DMS79 treated with DMSO at 0.1 percent for 48 hours (cell line): ENCODE data around the gene ATRNL1.

ENCODE experiments used
- DNase-seq: peaks from one replicate; lab custom pipeline; 2025; lab: John Stamatoyannopoulos, UW

Gene ATRNL1

GRCh38 chr10:115093286-115093775, at the start of gene ATRNL1:
TSS of gene ATRNL1 (plus strand) at chr10:115093365. CDS start at chr10:115093751, 386 bp downstream.
- DNase-seq, result no peak

DNA sequence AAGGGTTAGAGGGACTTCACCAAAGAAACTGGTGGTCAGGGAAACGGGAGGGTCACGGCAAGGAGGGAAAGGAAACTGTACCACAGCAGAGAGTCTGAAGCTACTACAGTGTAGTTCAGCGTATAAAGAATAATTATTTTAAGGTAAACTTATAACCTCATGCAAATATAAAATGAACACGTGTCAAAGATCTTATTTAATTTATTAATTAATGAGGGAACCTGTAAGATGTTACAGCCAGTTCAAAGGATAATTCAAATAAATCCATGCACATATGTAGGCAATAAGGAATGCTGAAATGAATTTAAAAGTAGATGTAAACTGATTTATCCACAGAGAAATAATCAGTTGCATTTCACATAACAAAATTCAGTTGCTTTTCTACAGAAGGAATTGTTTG, 49.4 kb upstream of the ATRNL1 start:
- no peak for DNase-seq

DNA sequence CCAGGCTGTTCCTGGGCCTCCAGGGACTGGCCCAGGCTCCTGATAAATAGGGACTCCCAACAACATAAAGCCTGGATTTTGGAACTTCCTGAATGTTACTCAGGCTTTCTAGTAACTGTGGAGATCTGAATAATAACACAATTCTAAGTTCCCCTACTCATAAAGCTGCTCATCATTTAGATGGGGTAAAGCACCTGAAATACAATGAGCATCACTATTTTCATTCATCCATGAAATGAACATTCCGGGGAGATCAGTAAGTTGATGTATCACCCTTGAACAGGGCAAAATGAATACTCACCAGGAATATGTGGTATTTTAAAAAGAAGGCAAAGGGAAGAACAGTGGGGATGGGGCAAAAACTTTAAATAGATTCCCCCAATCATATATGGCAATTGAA, 48.3 kb upstream of the ATRNL1 start:
- DNase-seq, result no peak

- no peak for DNase-seq
Observed at GRCh38 chr10:115045499-115045898, 47.7 kb upstream of the ATRNL1 start.

GRCh38 chr10:115046686-115047236, 46.4 kb upstream of the ATRNL1 start:
- no peak for DNase-seq

DNA sequence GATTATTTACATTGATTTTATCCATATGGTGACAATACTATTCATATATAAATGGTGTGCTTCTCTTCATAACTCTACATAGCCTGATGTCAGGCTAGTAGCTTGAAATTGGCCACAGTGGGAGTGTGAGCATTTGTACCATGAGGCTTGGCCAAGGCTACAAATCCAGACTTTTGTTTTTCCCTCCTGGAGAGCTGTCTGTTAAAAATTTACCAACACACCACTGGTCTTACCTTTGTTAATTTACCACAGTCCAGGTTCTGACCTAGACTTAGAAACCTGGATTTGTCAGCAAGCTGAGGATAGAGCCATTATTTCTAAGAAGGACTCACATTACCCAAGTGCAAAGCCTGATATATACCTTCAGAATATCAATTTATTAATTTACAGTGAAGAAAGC, 45.5 kb upstream of the ATRNL1 start:
- no peak for DNase-seq

GRCh38 chr10:115049318-115049717, 43.8 kb upstream of the ATRNL1 start:
- DNase-seq, result no peak

DNA sequence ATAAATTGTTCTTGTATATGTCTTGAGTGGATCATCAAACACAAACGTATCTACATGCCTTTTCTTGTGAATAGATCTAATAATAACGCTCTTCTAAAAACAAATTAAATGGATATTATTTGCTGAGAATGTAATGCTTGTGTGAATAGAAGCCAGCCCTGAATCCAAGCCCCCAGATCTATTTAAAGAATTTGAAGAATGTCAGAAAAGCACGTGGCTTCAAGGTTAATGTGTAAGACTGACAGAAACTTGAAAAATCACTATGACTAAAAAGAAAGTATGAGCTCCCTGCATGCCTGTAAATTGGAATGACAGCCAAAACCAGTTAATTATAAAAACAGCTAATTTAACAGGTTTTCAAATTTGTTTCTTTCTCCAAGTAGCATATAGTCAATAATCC, 43.2 kb upstream of the ATRNL1 start:
- DNase-seq, result no peak

DNA sequence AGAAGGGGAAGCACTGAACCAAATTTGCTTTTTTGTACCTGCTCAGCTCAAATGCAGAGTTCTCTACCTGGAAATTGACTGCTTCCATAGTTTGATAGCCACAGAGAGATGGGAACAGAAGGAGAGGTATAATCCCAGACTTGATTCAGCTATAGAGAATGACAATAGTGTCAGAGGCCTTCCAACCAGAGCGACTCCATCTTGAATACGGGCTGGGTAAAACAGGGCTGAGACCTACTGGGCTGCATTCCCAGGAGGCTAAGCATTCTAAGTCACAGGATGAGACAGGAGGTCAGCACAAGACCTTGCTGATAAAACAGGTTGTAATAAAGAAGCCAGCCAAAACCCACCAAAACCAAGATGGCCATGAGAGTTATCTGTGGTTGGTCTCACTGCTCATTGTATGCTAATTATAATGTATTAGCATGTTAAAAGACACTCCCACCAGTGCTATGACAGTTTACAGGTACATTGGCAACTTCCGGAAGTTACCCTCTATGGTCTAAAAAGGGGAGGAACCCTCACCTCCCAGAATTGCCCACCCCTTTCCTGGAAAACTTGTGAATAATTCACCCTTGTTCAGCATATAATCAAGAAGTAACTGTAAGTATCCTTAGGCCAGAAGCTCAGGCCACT, 42.7 kb upstream of the ATRNL1 start:
- DNase-seq, result no peak

DNA sequence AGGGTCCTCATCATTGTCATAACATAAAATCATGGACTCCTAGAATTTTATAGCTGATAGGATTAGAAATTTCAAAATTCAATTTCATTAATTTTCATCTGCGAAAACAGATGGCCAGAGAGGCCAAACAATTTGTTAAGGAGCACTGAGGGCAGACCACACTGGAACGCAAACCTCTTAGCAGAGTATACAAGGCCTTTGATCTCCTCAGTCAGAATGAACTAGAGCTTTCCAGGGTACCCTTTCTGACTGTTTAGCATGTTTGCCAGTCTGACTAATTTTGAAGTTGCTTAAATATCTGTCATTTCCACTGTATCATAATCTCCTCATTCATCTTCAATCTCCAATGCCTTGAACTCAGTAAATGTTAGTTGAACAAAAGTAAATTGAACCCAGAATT, 41.9 kb upstream of the ATRNL1 start:
- DNase-seq, result no peak

DNA sequence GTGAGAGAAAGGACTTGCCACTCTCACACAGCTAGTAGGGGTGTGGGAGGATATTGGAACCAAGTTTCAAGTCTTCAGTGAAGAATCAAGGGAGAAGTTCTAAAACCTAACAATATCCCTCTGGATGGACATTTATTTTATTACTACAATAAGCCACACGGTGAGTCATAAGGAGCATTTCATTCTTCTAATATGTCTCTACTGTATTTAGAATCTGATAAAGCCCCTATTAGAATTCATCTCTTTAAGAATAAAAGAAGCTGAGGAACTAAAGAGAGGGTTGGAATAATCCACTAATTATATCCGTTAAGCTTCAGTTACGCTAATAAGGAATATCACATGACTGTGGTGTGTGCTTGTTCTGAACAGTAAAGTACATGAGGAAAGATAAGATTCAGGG, 40.9 kb upstream of the ATRNL1 start:
- no peak for DNase-seq

DNA sequence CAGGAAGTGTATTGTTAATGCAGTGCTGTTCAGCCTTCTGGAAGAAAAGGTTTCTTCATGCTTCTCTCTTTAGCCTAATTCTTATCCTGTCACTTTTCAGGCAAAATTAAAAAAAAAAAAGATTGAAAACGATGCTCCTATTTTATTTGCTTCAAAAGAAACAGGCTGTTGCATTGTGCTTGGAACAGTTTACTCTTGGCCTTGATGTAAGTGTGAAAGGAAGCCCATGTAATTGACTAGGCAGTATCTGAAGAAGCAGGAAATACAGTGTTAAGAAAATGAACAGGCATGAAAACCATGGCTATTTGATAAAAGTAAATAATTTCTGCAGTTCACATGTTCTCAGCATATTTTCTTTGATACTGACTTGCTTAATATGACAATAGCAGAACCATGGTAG, 40.4 kb upstream of the ATRNL1 start:
- DNase-seq, result no peak

GRCh38 chr10:115056186-115056585, 37.0 kb upstream of the ATRNL1 start:
- no peak for DNase-seq

- DNase-seq, result no peak
Observed at GRCh38 chr10:115059301-115059898, 33.8 kb upstream of the ATRNL1 start.

DNA sequence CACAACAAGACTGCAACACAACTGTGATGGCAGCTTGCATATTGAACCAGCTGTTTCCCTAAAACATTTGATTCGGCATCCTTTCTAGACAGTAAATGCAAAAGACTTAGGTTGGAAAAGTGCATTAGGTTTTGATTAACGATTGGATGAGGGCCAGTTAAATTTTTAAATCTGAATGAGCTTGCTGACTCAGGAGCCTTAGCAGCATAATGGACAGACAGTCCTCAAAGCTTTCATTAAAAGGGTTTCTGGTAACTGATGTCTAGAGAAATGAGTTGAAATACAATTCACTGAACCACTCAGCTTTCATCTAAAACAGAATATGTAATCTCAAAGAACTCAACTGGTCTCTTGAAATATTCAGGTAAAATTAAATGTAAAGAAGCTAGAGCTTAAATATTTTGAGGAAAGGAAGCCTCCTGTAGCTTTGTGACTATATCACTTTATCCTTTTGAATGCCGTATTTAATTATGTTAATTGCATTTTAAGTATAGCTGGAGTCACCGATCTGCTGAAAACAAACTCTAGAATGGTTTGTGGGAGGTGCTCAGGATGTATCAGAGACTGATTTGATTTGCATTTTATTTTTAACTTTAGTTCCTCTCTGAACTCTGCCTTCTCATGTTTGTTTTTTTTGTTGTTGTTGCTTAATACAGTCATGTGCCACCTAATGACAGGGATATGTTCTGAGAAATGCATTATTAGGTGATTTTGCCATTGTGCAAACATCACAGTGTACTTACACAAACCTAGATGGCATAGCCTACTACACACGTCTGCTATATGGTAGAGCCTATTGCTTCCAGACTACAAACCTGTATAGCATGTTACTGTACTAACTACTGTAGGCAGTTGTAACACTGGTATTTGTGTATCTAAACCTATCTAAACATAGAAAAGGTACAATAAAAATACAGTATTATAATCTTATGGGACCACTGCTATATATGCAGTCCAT, 29.2 kb upstream of the ATRNL1 start:
- DNase-seq, result no peak

- DNase-seq, result no peak
Observed at GRCh38 chr10:115065801-115066200, 27.4 kb upstream of the ATRNL1 start.

- no peak for DNase-seq
Observed at GRCh38 chr10:115066528-115066927, 26.6 kb upstream of the ATRNL1 start.

DNA sequence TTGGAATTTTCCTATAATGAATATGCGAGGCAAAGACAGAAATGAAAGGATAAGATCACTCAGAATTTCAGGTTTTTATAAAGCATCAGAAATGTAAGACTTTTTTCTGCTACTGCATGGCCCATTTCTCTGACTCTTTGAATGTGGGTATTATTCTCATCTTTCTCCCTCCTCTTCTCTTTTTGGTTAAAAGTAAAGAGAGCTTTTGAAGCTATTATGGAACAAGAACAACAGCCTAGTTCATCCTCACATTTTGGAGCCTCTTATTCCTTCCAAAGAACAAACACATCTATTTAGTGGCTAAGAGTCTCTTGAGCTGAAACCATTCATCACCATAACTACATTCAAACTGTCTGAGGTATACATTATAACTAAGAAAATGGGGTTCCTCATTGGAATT, 19.4 kb upstream of the ATRNL1 start:
- DNase-seq, result no peak

DNA sequence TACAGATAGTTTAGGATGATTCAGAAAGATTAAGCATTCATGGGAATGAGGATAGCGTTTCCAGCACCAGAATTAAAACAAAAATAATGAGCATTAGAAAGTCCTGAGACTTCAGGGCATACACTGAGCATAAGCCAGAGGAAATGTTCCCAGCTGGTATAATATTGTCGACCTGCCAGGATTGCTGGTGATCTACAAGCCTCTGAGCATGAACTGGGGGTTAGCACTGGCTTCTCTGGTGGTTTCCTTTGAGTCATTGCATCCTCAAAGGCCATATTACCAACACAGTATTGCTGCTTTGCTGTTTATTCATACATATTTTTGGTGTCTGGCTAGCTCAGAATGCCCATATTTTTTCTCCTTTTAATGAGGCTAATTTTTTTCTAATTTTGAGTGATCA, 10.7 kb upstream of the ATRNL1 start:
- no peak for DNase-seq

DNA sequence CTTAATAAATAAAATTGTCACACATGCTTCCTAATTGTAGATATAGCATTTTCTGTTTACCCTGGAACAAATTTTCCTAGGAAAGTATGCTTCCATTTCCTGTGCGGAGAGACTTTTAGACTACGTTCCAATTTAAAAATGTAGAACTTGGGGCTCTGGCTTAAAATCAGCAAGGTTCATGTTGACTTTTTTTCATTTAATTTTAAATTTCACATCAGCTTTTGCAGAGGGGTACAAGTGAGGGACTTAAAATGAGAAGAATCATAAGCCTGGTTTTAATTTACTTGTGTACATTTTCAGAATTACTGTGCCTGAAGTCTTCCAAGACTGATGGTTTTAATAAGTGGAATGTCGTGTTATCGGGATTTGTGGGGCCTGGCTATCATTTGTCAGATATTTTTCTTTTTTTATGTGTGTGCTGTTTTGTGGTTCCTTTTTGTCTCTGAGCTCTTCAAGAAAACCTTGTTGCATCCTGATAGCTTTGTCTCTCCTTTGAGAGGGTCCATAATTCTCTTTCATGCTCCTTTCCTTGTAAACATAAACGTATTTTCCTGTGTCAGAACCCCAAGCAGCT, 8.8 kb upstream of the ATRNL1 start:
- no peak for DNase-seq

GRCh38 chr10:115091161-115091560, 2.0 kb upstream of the ATRNL1 start:
- no peak for DNase-seq

- no peak for DNase-seq
Observed at GRCh38 chr10:115092258-115092554, 959 bp upstream of the ATRNL1 start.
